IPS-NIHi7 (cell line): ENCODE measurements around the gene AQP6.

Source experiments
- DNase-seq: peaks from one replicate; pipeline ENCODE4 v3.0.0; 2012; ENCODE audit warnings: mixed read lengths; ENCODE audit errors: extremely low spot score

Gene AQP6

DNA sequence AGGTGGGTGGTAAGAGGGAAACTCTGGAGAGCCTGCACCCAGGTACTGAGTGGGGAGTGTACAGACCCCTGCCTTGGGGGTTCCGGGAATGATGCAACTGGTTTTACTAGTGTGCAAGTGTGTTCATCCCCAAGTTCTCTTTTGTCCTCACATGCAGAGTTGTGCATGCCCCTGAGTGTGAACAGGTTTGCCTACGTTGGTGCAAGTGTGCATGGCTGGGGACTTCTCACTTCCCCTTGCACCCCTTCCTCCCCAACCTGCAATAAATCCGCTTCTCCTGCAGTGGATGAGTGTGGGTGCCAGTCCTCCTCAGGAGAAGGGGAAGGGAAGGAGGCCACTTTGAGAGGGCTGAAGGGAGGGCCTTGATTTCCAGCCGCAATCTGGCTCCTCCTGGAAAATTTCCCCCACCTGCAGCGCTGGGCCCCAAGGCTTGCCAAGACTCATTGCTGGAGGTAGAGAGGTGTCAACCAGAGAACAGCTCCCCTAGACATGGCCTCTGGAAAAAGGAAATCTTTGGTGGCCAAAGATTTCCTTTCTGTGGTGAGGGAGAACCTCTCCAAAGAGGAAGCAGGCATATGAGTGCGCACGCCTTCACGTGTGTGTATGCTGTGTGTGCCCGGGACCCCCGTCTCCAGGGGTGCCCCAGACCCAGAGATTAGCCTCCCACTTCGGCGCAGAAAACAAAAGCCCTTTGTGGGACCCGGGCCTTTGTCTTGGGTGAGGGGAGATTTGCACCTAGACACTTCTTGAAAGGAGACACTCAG, 16.7 kb upstream of the AQP6 start:
- no peak for DNase-seq

GRCh38 chr12:49956663-49957569, 15.8 kb upstream of the AQP6 start:
- no peak for DNase-seq

DNA sequence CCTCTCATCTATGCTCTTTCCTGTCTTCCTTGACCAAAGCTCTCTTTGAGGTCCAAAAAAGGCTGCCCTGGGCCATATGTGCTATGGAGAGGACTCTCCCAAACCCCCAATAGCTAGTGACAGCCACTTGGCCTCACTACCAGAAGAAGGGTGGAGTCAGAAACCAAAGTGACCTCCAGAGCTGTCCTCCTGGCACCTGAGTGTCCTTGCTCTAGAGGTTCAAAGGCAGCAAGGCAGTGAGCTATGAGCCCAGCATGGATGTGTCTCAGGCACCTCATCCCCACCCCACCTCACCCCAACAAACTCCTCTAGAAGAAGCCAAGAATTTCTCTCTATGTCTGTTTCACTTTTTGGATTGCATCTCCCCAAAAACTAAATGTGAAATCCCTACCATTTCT, 15.2 kb upstream of the AQP6 start:
- DNase-seq, result no peak

GRCh38 chr12:49959685-49960473, 12.9 kb upstream of the AQP6 start:
- peak; percentile 68 for DNase-seq

DNA sequence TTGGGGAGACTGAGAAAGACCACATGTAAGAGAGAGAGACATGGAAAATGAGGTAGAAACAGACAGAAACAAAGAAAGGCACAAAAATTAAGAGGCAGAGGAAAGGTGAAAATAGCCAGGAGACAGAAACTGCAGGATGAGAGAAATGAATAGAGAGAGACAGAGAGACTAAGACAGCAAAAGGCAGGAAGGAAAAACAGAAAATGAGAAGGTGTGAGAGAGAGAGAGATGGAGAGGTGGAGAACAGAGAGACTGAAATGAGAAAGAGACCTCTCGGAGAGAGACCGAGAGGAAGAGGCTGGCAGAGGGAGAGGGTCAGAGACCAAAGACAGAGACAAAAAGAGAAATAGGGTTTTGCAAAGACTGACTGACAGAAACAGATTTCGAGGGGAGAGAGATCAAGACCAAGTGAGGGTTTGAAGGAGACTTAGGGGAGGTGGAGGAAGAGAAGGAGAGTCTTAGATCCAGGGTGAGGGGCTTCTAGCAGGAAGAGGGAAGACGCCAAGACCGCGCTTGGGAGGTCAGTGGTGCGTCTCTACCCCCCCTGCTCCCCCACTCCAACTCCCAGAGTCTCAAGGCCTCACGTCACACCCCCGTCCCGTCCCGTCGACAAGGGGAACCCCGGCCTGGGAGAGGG, 12.2 kb upstream of the AQP6 start:
- DNase-seq, result no peak

- DNase-seq, result peak; percentile 57
Observed at GRCh38 chr12:49961111-49961922, 11.4 kb upstream of the AQP6 start, which contains the start of gene AQP5. AQP5 (plus strand) TSS chr12:49961872; CDS start chr12:49962018, 146 bp downstream.

DNA sequence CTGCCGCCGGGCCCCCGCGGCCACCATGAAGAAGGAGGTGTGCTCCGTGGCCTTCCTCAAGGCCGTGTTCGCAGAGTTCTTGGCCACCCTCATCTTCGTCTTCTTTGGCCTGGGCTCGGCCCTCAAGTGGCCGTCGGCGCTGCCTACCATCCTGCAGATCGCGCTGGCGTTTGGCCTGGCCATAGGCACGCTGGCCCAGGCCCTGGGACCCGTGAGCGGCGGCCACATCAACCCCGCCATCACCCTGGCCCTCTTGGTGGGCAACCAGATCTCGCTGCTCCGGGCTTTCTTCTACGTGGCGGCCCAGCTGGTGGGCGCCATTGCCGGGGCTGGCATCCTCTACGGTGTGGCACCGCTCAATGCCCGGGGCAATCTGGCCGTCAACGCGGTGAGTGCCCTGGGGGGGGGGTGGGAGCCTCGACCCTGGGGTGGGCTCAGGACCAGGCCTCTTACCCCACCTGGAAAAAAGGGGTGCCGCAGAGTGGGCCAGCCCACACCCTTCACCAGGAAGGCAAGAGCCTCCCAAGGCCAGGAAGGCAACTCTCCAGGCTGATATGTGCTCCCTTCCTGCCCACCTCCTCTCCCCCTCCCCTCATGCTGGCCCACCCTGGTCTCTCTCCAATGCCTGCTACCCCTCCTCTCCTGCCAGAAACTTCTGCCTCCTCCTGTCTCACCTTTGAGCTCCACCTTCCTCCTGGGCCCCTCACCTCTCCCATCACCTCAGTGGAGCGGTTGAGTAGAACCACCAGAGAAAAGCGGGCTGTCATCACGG, 10.6 kb upstream of the AQP6 start:
- DNase-seq, result no peak

GRCh38 chr12:49962861-49963765, 9.6 kb upstream of the AQP6 start:
- no peak for DNase-seq

DNA sequence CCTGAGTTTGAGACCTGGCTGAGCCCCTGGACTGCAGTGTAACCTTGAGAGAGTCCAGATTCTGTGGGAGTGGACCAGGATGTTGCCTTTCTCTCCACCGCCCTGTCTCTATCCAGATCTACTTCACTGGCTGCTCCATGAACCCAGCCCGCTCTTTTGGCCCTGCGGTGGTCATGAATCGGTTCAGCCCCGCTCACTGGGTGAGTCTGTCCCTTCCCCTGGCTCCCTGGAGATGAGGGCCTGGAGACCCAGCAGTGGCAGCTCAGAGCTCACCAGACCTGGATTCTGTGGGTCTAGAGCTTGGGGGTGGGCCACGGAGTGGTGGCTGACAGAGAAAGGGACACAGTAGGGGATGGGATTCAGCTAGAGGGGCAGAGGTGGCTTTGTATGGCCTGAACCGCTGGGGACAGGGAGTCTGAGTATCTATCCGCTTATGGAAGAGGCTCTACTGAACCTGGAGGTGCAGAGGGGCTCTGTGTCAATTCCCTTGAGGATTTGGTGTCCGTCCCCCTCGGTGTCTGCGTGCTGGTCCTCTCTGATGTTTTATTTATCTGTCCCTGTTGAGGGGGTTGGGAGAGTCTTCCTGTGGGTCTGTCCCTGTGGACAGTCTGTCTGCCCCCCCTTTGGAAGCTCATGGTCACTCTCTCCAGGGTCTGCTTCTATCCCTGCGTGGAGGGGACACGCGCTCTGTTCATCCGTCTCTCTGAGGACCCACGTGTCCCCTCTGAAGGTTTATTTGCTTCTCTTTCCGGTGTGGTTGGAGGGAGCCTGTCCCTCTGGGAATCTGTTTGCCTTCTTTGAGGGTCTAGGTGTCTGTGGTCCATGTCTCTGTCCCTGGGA, 8.6 kb upstream of the AQP6 start:
- no peak for DNase-seq

- no peak for DNase-seq
Observed at GRCh38 chr12:49964849-49965624, 7.7 kb upstream of the AQP6 start.

DNA sequence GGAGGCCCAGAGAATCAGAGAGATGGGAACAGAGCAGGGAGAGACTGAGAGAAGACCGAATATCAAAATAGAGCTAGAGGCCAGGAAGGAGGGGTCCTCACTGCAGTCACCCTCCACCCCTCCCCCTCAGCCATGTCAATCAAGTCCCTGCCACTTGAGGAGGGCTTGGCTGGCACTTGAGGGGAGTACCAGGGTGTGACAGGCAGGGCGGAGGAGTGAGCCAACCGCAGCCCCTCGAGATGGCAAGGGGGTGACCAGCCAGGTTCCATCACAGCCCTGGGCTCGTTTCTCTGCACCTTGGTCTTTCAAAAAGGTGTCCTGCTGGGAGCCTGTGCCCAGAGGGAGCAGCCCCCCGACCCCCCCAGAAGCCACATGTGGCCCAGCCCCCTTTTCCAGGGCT, 6.9 kb upstream of the AQP6 start:
- DNase-seq, result no peak

DNA sequence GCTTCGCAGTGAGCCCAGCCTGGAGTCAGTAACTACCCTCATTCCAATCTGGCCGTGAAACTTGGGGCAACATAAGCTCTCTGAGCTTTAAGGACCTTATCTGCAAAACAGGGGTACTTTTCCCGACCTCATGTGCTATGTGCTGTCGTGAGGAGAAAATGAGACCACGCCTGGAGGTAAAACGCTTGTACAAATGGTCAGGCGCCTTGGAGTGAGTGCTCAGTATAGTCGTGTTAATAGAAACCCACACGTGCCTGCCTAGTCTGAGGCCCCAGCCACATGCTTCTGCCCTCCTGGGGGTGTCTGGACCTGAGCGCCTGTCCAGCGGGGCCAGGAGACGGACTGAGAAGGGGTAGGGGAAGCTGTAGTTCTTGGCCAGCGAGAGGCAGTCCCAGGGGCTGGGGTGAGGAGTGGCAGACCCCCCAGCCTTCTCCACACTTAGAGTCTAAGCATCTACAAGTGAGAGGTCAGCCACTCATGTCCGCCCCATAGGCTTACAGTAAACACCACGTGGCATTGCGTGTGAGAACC, 6.2 kb upstream of the AQP6 start:
- DNase-seq, result no peak

- peak; percentile 89 for DNase-seq
Observed at GRCh38 chr12:49967042-49967776, 5.5 kb upstream of the AQP6 start.

- peak; percentile 50 for DNase-seq
Observed at GRCh38 chr12:49967777-49968250, 4.9 kb upstream of the AQP6 start.

GRCh38 chr12:49968471-49968870, 4.3 kb upstream of the AQP6 start:
- DNase-seq, result no peak

GRCh38 chr12:49969027-49969426, 3.7 kb upstream of the AQP6 start:
- DNase-seq, result no peak
